ENCODE results near the gene KCNH1.

KCNH1 gene

DNA sequence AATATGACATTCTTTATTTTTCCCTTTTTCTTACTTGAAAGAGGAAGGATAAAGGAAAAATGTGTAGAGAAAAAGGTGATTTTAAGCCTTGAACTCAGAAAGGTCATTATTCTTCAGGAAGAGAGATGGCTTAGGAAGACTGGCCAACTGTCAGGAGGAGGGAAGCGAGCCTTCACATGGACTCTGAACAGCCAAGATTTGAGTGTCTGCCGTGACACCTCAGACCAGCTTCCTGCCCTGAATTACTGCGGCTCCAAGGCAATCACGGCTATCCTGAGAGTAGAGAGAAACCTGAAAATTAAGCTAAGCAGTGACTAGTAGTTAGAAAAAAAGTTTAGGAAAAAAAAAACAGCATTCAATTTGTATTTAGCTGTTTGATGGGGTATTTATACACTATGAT is 314.7 kb downstream of the KCNH1 start:
- no peak for FAIRE-seq
- DNase-seq (ENCODE audit: insufficient read length, low spot score): no peak

DNA sequence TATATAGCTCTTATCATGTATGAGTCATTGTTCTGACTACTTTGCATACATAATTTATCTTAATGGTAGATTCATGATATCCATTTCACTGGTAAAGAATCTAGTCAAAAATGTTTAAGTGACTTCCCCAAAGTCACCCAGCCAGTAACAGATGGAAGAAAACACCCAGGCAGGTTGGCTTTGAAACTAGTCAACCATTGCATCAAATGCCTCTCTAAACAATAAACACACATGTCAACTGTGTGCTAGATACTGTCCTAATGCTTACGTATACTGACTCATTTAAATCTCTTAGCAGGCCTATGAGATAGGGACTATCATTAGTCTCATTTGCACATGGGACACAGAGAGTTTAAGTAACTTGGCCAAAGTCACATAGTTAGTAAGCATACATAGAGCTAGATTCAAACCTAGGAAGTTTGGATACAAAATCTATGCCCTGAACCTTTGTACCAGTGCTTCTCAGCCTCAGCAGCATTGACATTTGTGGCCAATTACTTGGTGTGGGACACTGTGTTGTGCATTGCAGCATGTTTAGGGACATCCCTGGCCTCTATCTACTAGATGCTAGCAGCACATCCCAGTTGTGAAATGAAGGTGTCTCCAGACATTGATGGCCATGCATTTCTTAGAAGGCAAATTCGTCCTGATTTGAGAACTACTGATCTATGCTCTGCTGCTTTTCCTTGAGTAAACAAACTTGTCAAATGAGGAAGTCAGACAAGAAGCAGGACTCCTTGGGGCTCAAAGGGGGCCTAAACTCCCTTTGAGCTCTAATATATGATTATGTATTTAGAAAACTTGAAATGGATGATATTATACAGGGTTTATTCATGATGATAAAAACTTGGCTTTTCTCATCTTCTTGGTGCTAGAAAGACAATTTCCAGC is 316.3 kb downstream of the KCNH1 start:
- no peak for FAIRE-seq

DNA sequence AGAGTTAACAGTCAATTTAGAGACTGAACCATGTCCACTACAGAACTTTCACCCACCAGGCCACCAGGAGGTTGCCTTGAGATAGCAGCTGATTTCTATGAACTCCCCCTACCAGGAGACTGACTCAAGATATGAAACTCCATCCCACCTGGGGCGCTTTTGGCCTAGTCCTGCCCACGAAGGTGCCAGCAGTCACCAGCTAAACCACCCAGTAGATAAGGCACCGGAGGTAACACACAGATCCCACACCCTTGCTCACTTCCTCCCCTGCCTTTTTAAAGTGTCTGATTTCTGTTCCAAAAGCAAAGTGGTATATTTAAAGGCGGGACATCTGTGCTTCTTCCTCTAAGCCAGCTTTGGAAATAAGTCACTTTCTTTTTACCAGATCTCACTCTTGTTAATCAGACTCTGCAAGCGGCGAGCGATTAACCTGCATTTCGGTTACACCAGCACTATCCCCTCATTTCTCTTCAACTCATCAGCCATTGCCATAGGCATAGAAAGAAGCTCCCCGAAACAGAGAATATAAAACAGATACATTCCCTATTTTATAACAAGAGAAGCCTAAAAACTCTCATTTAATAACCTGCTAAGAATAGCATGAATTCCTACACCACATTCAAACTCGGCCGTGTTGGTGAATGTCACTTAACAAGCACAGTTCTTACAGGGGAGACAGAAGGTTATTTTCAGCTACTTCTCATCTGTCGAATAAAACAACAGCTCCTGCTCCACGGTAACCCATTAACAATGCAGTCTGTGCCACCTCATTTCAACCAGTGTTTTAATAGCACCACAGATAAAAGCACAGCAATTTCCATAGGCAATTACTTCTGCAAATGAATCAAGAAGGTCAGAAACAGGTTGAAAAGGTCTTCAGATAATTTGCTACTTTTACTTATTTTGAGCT is 318.1 kb downstream of the KCNH1 start:
- DNase-seq (ENCODE audit: insufficient read length, low spot score): no peak
- no peak for FAIRE-seq

More for the DNA sequence above, 316.3 kb downstream of the KCNH1 start:
- DNase-seq (ENCODE audit: insufficient read length, low spot score): no peak

DNA sequence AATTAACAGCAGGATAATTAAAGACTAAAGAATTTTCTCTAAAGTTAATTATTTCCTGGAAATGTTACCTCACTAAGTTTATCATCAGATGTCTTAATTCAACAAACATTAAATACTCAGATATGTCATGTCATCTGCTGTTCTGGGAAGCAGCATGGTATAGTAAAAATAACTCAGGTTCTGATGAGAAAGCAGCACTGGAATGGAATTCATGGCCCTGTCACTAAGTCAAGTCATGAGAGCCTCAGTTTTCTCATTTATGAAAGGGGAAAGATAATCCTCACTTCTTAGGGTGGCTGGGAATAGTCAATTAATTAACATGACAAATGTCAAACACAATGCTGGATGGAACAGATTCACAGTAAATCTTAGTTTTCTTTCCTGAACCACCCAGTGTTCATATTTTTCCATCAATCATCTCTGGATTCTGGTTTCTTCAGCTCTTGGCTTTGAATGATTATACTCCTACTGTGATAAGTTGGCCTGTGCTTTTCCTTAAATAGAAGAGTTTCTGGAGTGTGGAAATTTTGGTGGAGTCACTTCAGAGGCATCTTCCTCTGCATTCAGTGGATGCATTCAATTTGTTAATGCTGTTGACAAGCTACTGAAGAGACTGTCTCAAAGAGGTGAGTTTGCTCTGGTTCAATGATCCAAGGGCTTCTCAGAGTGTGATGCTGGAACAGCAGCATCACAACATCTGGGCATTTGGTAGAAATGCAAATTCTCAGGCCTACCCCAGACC is 319.4 kb downstream of the KCNH1 start:
- FAIRE-seq (no peak), DNase-seq (ENCODE audit: insufficient read length, low spot score) (no peak)

DNA sequence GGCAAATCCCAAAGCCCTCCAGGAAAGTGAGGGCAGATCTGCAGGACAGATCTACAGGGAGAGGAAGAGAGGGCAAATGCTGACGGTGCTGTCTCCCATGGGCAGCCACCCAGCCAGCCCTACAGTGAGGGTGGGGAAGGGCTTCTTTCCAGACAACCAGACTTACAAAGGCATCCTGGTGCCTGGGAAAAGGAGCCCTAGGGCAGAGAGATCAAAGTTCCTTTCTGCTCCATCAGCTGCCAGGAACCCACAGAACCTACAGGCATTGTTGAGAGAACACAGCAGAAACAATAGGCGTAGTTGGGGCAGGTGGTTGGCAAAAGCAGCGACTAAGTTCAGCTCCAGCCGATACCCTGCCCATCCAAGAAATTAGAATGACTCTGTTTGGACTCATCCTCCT is 332.4 kb downstream of the KCNH1 start:
- no peak for DNase-seq (ENCODE audit: insufficient read length, low spot score)
- no peak for FAIRE-seq

DNA sequence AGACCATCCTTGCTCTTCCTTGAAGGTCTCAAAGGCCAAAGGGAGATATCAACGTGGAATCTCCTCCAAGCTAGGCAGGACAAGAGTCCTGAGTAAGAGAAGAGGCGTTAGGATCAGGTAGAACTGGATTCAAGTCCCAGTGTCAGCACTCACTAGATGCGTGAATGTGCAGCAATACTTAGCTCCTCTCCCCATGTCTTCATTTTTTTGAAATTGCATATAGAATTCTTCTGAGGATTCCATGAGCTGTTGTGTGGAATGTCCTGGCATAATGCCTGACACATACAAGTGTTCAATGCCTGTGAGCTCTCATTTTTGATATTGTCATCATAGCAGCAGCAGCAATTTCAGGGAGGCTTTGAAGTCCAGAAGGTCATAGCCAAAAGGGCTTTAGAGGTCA is 333.2 kb downstream of the KCNH1 start:
- no peak for FAIRE-seq
- DNase-seq (ENCODE audit: insufficient read length, low spot score): no peak

DNA sequence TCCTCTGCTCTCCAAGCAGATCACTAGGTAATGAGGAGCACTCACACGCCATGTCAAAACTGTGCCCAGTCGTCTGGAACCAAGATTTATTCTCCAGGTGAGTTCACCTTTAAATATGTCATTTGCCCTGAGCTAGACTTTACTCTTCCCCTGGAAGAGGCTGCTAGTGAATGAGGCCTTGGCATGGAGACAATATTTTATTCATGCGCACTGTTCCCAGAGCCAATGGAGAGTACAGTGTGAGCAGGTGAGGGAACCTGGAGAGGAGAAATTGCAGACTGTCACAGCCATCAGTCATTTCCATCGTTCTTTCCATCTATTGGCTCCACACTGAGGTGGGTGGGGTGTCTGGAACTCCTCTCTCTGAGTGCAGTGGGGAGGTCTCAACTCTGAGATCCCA is 333.6 kb downstream of the KCNH1 start:
- DNase-seq (ENCODE audit: insufficient read length, low spot score) (no peak), FAIRE-seq (no peak)

DNA sequence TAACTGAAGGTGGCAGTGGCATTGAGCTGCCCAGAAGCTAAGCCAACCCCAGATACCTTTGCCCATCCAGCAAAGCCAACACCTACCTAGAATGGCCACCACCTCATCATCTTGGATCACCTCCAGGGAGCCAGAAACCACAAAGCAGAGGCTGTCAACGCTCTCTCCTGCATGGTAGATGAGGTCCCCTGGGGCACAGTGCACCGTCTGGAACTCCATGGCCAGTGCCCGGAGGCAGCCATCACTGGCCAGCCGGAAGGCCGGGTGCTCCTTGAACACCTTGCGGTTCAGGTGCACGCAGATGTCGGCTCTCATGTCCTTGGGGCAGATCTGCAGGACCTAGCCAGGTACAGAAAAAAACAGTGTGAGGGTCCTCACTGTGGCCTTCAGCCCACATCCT is 336.5 kb downstream of the KCNH1 start:
- FAIRE-seq: no peak

DNA sequence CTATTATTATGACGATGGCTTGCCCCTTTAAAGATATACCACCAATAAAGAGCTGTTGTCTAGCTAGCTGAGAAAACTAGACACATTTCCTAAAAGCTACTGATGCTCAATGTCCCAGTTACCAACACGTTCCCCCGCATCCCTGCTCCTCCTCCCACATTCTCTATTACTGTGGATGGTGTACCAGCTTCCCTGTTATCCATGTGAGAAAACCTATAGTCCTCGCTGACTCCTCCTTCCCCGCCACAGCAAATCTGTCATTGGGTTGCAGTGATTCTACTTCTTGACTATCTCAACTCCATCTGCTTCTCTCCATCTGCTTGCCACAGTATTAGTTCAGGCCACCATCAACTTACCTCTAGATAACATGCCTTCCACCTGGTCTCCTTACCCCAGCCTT is 337.5 kb downstream of the KCNH1 start:
- FAIRE-seq: no peak
- no peak for DNase-seq (ENCODE audit: insufficient read length, low spot score)

More for the DNA sequence above, 336.5 kb downstream of the KCNH1 start:
- no peak for DNase-seq (ENCODE audit: insufficient read length, low spot score)

DNA sequence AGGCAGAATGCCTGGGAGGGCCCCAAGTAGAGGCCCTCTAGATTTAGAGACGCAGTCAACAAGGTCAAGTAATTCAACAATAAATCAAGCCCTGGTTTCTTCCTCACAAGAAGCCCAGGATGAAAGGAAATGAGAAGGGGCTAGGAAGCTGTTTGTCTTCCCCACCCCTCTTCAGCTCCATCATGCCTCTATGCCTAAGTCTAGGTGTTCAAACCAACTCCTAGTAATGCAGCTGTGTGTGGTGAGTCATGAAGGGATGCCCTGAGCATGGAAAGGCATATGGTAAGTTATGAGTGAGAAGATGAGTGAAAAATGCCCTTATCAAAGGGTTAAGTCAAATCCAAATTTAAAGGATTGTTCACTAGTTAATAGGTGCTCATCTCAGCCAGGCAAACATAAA is 339.5 kb downstream of the KCNH1 start:
- DNase-seq (ENCODE audit: insufficient read length, low spot score) (no peak), FAIRE-seq (no peak)

DNA sequence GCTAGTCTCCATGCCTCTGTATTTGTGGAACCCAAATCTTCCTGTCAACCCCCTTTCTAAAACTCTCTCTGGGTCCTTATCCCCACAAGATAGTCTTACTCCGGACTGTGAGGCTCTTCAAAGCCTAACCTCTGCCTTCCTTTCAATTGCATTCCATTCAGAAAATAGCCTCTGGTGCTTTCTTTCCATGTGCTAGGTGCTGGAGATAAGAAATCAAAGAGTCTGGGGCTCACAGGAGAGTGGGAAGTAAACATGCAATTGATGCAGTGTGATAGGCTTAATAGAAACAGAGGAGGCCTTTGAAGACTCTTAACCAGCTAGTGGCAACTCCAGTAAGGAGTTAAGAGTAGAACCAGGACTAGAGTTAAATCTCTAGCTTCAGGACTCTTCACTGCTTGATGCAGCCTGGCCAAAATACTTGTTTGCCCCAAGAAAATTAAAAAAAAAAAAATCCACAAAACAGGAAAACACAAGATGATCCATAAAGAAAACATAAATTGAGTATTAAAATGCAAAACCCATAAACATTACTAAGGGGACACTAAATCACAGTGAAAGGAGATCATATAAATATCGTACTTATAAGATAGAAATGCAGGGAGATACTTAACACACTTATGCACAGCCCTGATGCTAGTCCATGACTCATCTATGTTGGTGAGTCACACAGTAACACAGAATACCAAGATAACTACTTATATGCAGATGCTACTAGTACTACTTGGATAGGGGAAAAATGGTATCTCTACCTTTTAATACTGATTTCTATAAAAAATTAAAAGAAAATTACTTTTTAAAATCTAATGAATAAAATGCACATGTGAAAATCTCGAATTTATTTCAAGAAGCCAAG is 341.5 kb downstream of the KCNH1 start:
- DNase-seq (ENCODE audit: insufficient read length, low spot score) (no peak), FAIRE-seq (no peak)

DNA sequence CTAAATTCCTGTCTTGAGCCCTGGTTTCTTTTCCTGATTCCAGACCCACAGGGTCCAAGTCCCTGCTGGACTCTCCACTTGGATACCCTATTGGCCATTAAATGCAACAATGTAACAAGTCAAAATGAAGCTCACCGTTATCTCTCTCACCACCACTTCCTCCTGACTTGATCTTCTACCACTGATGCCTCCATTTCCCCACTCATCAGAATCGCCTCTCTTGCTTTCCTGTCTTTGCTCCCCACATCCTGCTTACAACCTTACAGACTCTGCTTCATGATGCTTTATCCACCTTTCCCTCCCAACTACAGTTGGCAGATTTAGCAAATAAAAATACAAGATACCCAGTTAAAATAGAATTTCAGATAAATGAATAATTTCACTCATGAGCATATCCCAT is 343.8 kb downstream of the KCNH1 start:
- FAIRE-seq (no peak), DNase-seq (ENCODE audit: insufficient read length, low spot score) (no peak)

DNA sequence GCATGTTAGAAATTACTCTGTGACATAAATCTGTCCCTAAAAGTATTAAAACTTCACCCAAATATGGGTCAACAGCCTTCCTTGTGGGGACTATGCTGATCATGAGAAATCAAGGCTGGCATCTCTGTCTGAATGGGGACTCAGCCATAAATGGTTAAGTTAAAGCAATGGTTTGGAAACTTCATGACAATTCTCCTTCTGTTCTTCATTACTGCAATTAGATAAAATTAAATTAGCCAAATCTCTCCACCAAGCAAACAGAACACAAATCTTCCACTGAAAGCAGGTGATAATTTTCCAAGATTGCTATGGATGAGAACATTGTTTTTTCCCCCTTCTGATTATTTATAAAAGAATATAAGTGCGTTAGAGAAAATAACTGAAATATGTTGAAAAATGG is 346.1 kb downstream of the KCNH1 start:
- FAIRE-seq (no peak), DNase-seq (ENCODE audit: insufficient read length, low spot score) (no peak)

DNA sequence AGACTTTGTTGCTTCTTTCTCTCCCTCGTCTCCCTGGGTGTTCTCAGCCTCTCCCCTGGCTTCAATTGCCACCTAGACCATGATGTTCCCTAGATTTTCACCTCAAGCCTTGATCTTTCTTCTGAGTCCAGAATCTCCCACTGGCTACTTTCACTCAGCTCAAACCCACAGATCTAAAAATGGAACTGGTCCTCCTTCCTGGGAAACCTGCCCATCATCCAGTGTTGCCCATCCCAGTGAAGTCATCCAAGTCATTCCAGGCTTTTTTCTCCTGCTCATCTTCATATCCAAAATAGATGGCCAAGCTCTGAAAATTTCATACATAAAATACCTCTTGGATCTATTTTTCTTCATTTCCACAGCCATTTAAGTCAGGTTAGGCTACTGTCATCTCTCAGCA is 347.4 kb downstream of the KCNH1 start:
- DNase-seq (ENCODE audit: insufficient read length, low spot score): no peak
- no peak for FAIRE-seq

DNA sequence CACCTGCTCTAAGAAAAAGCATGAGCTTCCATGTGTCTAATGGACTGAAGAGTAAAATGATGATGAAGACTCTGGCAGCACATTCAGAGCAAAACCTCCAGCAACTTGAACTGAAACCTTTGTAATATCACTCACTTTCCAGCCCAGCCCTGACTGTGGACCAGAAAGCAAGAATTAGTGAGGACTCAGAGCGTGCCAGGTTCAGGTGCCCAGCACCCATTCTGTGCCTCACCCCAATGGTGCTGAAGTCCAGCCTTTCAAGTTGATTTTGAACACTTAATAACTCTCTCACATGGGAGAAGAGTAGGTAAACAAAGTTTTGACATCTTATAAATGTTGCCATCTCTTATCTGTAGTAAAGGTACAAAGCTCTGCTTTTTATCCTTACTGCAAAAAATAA is 350.0 kb downstream of the KCNH1 start:
- FAIRE-seq (no peak), DNase-seq (ENCODE audit: insufficient read length, low spot score) (no peak)

DNA sequence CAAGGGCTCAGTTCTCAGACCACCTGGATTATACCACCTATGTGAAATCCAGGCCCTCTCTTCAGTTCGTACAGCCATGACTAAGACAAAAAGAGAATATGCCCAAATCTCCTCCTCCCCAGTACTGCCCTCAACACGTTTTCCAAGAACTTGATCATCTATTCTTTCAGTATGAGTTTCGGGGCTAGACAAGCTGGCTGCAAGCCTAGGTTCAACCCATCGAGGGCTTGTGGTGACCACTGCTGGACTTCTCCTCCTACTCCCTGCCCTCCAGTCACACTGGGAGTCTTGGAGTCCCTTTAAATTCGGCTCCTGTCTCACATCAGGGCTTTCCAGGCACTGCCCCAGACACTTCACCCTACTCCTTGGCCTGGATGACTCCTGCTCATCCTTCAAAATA is 352.3 kb downstream of the KCNH1 start:
- FAIRE-seq (no peak), DNase-seq (ENCODE audit: insufficient read length, low spot score) (no peak)

DNA sequence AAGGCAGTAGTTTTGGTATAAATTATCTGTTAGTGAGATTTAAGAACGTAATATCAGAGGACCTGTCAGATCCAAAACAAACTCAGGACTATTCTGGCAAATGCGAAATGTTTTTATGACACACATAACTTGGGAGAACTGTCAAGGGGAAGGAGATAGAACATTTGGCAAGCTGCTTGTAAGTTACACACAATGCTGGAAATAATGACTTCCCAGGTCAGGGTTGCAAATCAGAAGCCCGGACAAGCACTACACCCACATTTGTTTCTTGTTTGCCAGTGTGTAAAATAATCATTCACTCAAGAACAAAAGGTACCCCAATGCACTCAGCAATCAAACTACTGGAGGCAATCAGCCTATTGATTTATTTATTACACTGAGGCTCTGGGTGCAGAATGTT is 354.7 kb downstream of the KCNH1 start:
- FAIRE-seq (no peak), DNase-seq (ENCODE audit: insufficient read length, low spot score) (no peak)

DNA sequence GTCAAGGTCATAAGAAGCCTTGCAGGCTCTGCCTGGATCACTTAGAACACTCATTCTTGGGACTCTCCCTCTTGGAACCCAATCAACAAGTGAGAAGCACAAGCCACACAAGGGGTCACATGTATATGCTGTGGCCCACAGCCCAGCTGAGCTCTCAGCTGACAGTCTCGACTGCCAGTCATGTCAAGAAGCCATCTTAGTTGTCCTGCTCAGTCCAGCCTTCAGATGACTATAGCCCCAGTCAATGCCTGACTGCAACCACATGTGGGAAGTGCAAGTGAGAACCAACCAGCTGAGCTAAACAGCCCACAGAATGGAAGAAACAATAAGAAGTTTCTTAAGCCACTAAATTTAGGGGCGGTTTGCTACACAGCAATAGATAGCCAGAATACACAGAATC is 356.0 kb downstream of the KCNH1 start:
- DNase-seq (ENCODE audit: insufficient read length, low spot score) (no peak), FAIRE-seq (no peak)

DNA sequence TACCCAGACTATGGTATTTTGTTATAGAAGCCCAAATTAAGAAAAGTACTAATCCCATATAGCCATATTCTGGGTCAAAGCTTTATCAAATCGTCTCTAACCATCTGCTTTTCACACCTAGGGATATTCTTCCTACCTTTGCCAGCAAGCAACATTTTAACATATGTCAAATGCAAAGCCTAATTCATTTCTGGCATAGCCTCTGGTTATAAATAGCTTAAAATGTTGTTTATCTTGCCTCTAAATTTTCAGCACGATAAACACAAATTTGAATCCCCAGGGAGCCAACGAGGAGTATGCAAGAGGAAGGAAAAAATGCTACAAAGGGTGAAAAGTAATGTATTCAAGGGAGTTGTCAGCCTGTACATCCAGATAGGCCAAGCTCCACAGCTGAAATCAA is 357.2 kb downstream of the KCNH1 start:
- FAIRE-seq: no peak

DNA sequence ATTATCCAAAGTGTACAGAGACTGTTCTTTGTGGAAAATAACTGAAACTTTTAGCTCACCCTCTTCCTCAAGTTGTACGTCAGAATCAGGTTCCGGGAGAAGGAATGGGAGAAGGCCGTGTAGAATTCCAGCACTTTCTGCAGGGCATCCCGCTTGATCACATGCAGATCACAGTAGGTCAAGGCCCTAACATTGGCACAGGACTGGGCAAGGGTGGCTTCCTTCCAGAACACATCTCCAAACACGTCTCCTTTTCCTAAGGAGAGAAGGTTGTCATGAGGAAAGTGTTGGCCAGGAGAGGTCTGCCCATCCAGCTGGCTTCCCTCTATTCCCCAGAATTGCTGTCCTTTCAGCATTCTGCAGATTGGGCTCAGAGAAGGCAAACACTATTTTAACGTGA is 358.7 kb downstream of the KCNH1 start:
- DNase-seq (ENCODE audit: insufficient read length, low spot score): no peak
- FAIRE-seq: no peak

More for the DNA sequence above, 357.2 kb downstream of the KCNH1 start:
- DNase-seq (ENCODE audit: insufficient read length, low spot score): no peak

All from GM19239 (cell line).